Esophagus mucosa (tissue), 1 donor: ENCODE measurements around the gene KDM3A. TPM values are rescaled to one million over a fixed set of nuclear protein-coding genes. Genes with fewer than 3 reads are reported as not detected.

ENCODE experiments used
- ATAC-seq: fragments of 200-7000 bp; cut with Tn5 transposase; one replicate; pipeline ENCODE4 v1.9.1; 2020
- total RNA-seq: library from RNA; stranded (reverse); gene quantifications from one replicate; pipeline ENCODE4 v1.2.4, GENCODE V29; 2023
- donor health status: DM: yes; HTN: yes; CAD: no.

Gene KDM3A
- total RNA-seq, 1 donor from 2014 or later = 32.0 TPM

DNA sequence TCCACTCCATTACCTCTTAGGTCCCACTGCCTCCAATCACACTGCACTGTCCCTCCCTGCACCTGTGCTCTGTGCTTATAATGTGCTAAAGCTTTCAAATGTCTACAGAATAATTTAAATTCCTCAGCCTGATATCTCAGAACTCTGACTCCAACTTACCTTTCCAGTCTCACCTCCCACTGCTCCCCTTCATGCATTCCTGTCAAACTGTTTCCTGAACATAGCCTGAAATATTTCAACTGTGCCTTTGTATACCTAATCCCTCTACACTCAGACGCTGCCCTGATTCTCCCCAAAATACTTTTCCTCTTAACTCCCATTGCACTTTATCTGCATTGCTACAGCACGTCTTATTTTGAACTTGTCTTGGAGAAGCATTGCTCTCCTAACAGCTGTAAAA is 81.5 kb downstream of the KDM3A start:
- ATAC-seq = no peak

DNA sequence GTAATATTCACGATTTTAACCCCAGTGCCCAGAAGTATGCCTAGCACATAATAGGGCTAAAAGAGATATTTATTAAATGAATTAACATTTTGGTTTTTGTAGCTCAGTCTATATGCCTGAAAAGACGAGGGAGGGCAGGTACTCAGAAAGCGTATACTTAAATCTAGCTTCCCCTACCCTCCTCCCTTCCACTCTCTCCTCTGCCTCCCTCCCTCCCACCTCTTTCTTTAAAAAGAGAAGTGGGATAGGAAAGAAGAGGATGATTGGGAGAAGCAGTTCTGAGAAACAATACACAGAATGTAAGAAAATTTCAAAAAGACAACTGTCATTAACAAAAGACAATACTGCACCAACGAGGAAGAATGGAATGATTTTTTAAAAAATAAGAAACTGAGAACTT is 82.3 kb downstream of the KDM3A start:
- no peak for ATAC-seq

- no peak for ATAC-seq
These were observed 84.5 kb downstream of the KDM3A start for GRCh38 chr2:86525421-86526340.

DNA sequence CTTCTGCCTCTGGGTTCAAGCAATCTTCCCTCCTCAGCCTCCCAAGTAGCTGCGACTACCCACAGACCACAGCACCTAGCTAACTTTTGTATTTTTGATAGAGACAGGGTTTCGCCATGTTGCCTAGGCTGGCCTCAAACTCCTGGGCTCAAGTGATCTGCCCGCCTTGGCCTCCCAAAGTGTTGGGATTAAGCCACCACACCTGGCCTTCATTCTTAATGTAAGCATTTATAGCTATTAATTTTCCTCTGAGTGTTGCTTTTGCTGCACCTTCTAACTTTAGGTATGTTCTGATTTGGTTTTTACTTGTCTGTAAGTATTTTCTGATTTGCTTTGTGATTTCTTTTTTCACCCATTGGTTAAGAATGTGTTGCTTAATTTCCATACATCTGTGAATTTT is 92.4 kb downstream of the KDM3A start:
- no peak for ATAC-seq

- no peak for ATAC-seq
These were observed 100.2 kb downstream of the KDM3A start for GRCh38 chr2:86541334-86541733.

Other genes starting within 250 kb of the KDM3A start
- 48.7 TPM for gene IMMT, start 245.9 kb upstream of the KDM3A start, total RNA-seq
- 36.7 TPM for gene MRPL35, start 241.9 kb upstream of the KDM3A start, total RNA-seq
- 1.6 TPM for gene REEP1, start 103.7 kb upstream of the KDM3A start, total RNA-seq
- 93.9 TPM for gene CHMP3, start 122.1 kb downstream of the KDM3A start, total RNA-seq
- gene RNF103, start 182.5 kb downstream of the KDM3A start, total RNA-seq = 12.6 TPM